Suprapubic skin (tissue), 4 donors: ENCODE measurements around the gene PIAS1.

Experiments used
- POLR2A ChIP-seq, 2 donors: fragments of 450-650 bp; IDR thresholded peaks; one replicate each; pipeline ENCODE4 v1.6.1; 2017; ENCODE audit warnings: antibody characterized with exemption in 2 of 2, mild to moderate bottlenecking in 2 of 2, moderate library complexity in 2 of 2
- POLR2AphosphoS5 ChIP-seq, 3 donors: sonication (generic); formaldehyde crosslinking; IDR thresholded peaks; one replicate each; pipeline ENCODE4 v1.6.1; 2017; ENCODE audit warnings: antibody characterized with exemption in 3 of 3

DNA sequence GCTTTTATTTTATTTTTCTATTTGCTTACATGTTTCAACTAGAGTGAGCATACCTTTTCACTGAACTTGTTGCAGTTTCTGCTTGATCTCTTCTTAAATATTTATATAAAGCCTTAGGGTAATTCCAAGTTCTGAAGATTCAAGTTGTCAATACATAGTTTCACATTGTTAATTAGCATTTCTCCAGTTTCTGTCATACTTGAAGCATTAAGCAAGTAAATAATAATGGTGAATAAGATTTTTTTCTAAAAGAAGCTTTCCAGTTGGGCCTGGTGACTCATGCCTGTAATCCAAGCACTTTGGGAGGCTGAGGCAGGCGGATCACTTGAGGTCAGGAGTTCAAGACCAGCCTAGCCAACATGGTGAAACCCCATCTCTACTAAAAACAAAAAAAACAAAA, 97.2 kb downstream of the PIAS1 start:
- TF ChIP-seq POLR2A (IDR thresholded peaks at IDR 0.05) (no peak), POLR2AphosphoS5 (IDR thresholded peaks at IDR 0.05) (no peak)
